Measurements from ENCODE around the gene TEC.

- no peak for TF ChIP-seq POLR2A (IDR thresholded peaks at IDR 0.05; ENCODE audit: low read length)
- TF ChIP-seq GATA1 (IDR thresholded peaks at IDR 0.05; ENCODE audit: low read depth, low read length), result no peak
These were observed 75.6 kb downstream of the TEC start for GRCh38 chr4:48193921-48194468.

Data from erythroblast (primary cell).